Measurements from ENCODE around the gene MCM5.
"Not testable (repeated sequence)": the region's sequence is repeated elsewhere in the genome, so short reads cannot be mapped to it uniquely, and the experiment has no call there.

MCM5 gene

GRCh38 chr22:35463231-35463933, 63.4 kb downstream of the MCM5 start:
- DNase-seq (ENCODE audit: low read depth): no peak
- no peak for TF ChIP-seq CTCF (conservative IDR thresholded peaks at IDR 0.05; ENCODE audit: low read depth, low read length)
- no peak overlapping the region for H3K4me3 ChIP-seq (ENCODE audit: low read depth, low read length)

- no peak overlapping the region for H3K4me3 ChIP-seq (ENCODE audit: low read depth, low read length)
- no peak for DNase-seq (ENCODE audit: low read depth)
- no peak for TF ChIP-seq CTCF (conservative IDR thresholded peaks at IDR 0.05; ENCODE audit: low read depth, low read length)
These were observed 64.5 kb downstream of the MCM5 start for GRCh38 chr22:35464399-35464798.

- DNase-seq (ENCODE audit: low read depth): no peak
- no peak for TF ChIP-seq CTCF (conservative IDR thresholded peaks at IDR 0.05; ENCODE audit: low read depth, low read length)
- no peak overlapping the region for H3K4me3 ChIP-seq (ENCODE audit: low read depth, low read length)
These were observed 65.3 kb downstream of the MCM5 start for GRCh38 chr22:35465109-35465701.

DNA sequence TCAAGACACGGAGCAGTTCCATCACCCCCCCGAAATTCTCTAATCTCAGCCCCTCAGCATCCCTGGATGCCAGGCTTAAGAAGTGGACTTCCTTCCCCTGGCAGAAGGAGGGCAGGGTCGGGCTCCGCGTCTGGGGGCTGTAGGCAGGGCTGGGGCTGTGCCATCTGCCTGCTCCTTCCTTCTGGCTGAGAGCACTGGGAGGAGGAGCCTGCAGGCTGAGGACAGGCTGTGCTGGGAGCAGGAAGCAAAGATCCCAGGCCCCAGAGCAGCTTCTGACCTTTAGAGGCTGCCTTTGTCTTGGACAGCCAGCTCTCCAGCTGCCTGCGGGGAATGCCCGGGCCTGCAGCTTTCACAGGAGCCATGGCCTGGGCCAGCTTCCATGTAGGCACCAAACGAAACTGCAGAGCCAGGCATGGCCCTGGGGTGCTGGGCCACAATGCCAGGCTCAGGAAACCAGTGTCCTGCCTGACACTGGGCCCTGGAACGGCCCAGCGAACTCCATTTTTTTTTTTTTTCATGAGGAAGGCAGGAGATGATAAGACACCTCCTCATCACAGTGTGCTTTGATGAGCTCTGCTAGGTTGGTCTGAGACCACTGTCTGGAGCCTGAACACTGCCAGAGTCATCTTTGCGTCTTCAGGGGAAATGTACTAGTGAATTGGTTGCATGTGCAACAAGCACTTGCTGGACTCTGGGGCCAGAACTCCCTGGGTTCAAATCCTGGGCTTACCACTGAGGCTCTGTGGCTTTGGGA, 67.9 kb downstream of the MCM5 start:
- H3K4me3 ChIP-seq (ENCODE audit: low read depth, low read length): no peak overlapping the region
- DNase-seq (ENCODE audit: low read depth): peak; percentile 58
- TF ChIP-seq CTCF (conservative IDR thresholded peaks at IDR 0.05; ENCODE audit: low read depth, low read length): no peak

DNA sequence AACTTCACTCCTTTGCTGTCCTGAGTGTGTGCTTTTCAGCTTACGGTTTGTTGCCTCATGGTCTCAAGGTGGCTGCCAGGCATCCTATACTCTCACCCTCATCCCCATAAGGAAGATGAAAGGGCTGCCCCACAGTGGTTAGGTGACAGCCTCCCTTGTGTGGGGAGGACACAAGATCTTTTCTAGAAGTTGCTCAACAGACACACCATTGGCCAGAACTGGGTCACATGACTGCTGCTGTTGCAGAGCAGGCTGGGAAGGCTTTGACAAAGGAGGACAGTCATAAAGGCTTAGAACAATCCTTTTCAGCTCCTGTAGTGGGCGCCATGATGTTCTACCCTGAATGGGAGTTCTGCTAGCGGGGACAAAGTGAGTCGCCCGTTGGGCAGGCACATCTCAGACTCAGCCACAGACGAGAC, 71.0 kb downstream of the MCM5 start:
- peak; percentile 28 for TF ChIP-seq CTCF (conservative IDR thresholded peaks at IDR 0.05; ENCODE audit: low read depth, low read length)
- peak; percentile 47 for DNase-seq (ENCODE audit: low read depth)

GRCh38 chr22:35471566-35471965, 71.6 kb downstream of the MCM5 start:
- DNase-seq (ENCODE audit: low read depth); H3K4me3 ChIP-seq (ENCODE audit: low read depth, low read length): not testable (repeated sequence)

More for the DNA sequence above, 71.0 kb downstream of the MCM5 start:
- no peak overlapping the region for H3K4me3 ChIP-seq (ENCODE audit: low read depth, low read length)

GRCh38 chr22:35472488-35472887, 72.5 kb downstream of the MCM5 start:
- H3K4me3 ChIP-seq (ENCODE audit: low read depth, low read length): no peak overlapping the region
- no peak for DNase-seq (ENCODE audit: low read depth)
- no peak for TF ChIP-seq CTCF (conservative IDR thresholded peaks at IDR 0.05; ENCODE audit: low read depth, low read length)
